ENCODE data around the gene TMPRSS6.

TMPRSS6 gene

GRCh38 chr22:37105154-37105553 is 4.4 kb downstream of the TMPRSS6 start:
- TF ChIP-seq CTCF (IDR thresholded peaks at IDR 0.05; ENCODE audit: low read length) (no peak), EZH2 (IDR thresholded peaks at IDR 0.05; ENCODE audit: borderline replicate concordance, low read length) (no peak)
- no peak overlapping the region for H3K9ac ChIP-seq (ENCODE audit: low read length)
- no peaks in the 10 kb centered on the region for H3K9me2 ChIP-seq (ENCODE audit: low read depth, low read length)
- H3K4me2 ChIP-seq (ENCODE audit: low read length), result no peak overlapping the region
- H2AFZ ChIP-seq (ENCODE audit: low read length), result no peak overlapping the region
- H3F3A ChIP-seq (ENCODE audit: insufficient read depth, low read length), result no peaks in the 10 kb centered on the region
- no peaks in the 10 kb centered on the region for H3K27me3 ChIP-seq (ENCODE audit: insufficient read depth, low read length)
- no peaks in the 10 kb centered on the region for H3K79me2 ChIP-seq (ENCODE audit: insufficient read depth, low read length)
- no peaks in the 10 kb centered on the region for H3K36me3 ChIP-seq (ENCODE audit: insufficient read depth, low read length)
- no peaks in the 10 kb centered on the region for H3K4me1 ChIP-seq (ENCODE audit: insufficient read depth, low read length, severe bottlenecking)
- H3K9me3 ChIP-seq (ENCODE audit: low read length), result no peaks in the 10 kb centered on the region
- H4K20me1 ChIP-seq (ENCODE audit: insufficient read depth, low read length), result no peaks in the 10 kb centered on the region
- H3K27ac ChIP-seq (ENCODE audit: low read depth, low read length, poor library complexity, severe bottlenecking), result no peak overlapping the region
- H3K4me3 ChIP-seq (ENCODE audit: low read depth, low read length, poor library complexity, severe bottlenecking), result no peak overlapping the region

GRCh38 chr22:37103656-37104452 is 5.7 kb downstream of the TMPRSS6 start:
- H2AFZ ChIP-seq (ENCODE audit: low read length), result no peak overlapping the region
- H3K79me2 ChIP-seq (ENCODE audit: insufficient read depth, low read length), result no peaks in the 10 kb centered on the region
- H3K9ac ChIP-seq (ENCODE audit: low read length), result no peak overlapping the region
- no peaks in the 10 kb centered on the region for H3K9me2 ChIP-seq (ENCODE audit: low read depth, low read length)
- no peaks in the 10 kb centered on the region for H3F3A ChIP-seq (ENCODE audit: insufficient read depth, low read length)
- no peaks in the 10 kb centered on the region for H4K20me1 ChIP-seq (ENCODE audit: insufficient read depth, low read length)
- H3K4me1 ChIP-seq (ENCODE audit: insufficient read depth, low read length, severe bottlenecking), result no peaks in the 10 kb centered on the region
- H3K9me3 ChIP-seq (ENCODE audit: low read length), result no peaks in the 10 kb centered on the region
- TF ChIP-seq EZH2 (IDR thresholded peaks at IDR 0.05; ENCODE audit: borderline replicate concordance, low read length) (no peak), CTCF (IDR thresholded peaks at IDR 0.05; ENCODE audit: low read length) (no peak)
- H3K27ac ChIP-seq (ENCODE audit: low read depth, low read length, poor library complexity, severe bottlenecking), result no peak overlapping the region
- H3K27me3 ChIP-seq (ENCODE audit: insufficient read depth, low read length), result no peaks in the 10 kb centered on the region
- no peaks in the 10 kb centered on the region for H3K36me3 ChIP-seq (ENCODE audit: insufficient read depth, low read length)
- H3K4me2 ChIP-seq (ENCODE audit: low read length), result no peak overlapping the region
- no peak overlapping the region for H3K4me3 ChIP-seq (ENCODE audit: low read depth, low read length, poor library complexity, severe bottlenecking)

- Histone ChIP-seq H3K27ac (ENCODE audit: low read depth, low read length, poor library complexity, severe bottlenecking) (no peak overlapping the region), H3F3A (ENCODE audit: insufficient read depth, low read length) (no peaks in the 10 kb centered on the region), H3K27me3 (ENCODE audit: insufficient read depth, low read length) (no peaks in the 10 kb centered on the region; the same call in 1 of the 2 replicates), H3K9me3 (ENCODE audit: low read length) (no peaks in the 10 kb centered on the region), H3K4me1 (ENCODE audit: insufficient read depth, low read length, severe bottlenecking) (no peaks in the 10 kb centered on the region), H4K20me1 (ENCODE audit: insufficient read depth, low read length) (no peaks in the 10 kb centered on the region), H3K79me2 (ENCODE audit: insufficient read depth, low read length) (no peaks in the 10 kb centered on the region), H3K9me2 (ENCODE audit: low read depth, low read length) (no peaks in the 10 kb centered on the region), H2AFZ (ENCODE audit: low read length) (no peak overlapping the region), H3K9ac (ENCODE audit: low read length) (no peak overlapping the region), H3K36me3 (ENCODE audit: insufficient read depth, low read length) (no peaks in the 10 kb centered on the region), H3K4me3 (ENCODE audit: low read depth, low read length, poor library complexity, severe bottlenecking) (no peak overlapping the region), H3K4me2 (ENCODE audit: low read length) (no peak overlapping the region)
- TF ChIP-seq CTCF (IDR thresholded peaks at IDR 0.05; ENCODE audit: low read length), result no peak
- TF ChIP-seq EZH2 (IDR thresholded peaks at IDR 0.05; ENCODE audit: borderline replicate concordance, low read length), result no peak
These were observed 6.4 kb downstream of the TMPRSS6 start for GRCh38 chr22:37103151-37103550.
